Body of pancreas (tissue), 4 donors: Measurements from ENCODE around the gene KIF13A. TPM values are rescaled to one million over a fixed set of nuclear protein-coding genes. Genes with fewer than 3 reads are reported as not detected.

Source experiments
- ATAC-seq: fragments of 150-250 bp; one replicate; pipeline ENCODE4 v1.9.1; 2016
- DNase-seq, 4 donors: peaks; one replicate each; pipeline ENCODE4 v3.0.0-alpha.2; 2019
- H3K27ac ChIP-seq, 4 donors: fragments of 200-600 bp; sonication (generic); 1 replicate in 3 of 4; 2 replicates in 1 of 4; pipeline versions ENCODE4 v1.5.1 to v1.6.1; 2016 to 2019; ENCODE audit warnings: mild to moderate bottlenecking in 1 of 4, mixed read lengths in 1 of 4, moderate library complexity in 1 of 4
- H3K27me3 ChIP-seq, 2 donors: fragments of 200-600 bp; sonication (generic); one replicate each; pipeline ENCODE4 v1.6.0; 2016; ENCODE audit warnings: mild to moderate bottlenecking in 1 of 2
- H3K36me3 ChIP-seq, 2 donors: fragments of 200-600 bp; sonication (generic); replicated peaks in 1 of 2; 2 replicates each; pipeline ENCODE4 v1.5.1; 2016; ENCODE audit warnings: low read depth in 2 of 2; ENCODE audit not compliant: insufficient read depth in 1 of 2
- H3K4me1 ChIP-seq: fragments of 200-600 bp; sonication (generic); one replicate; pipeline ENCODE4 v1.6.0; 2016
- H3K4me3 ChIP-seq, 2 donors: fragments of 200-600 bp; sonication (generic); 1 replicate in 1 of 2; 2 replicates in 1 of 2; pipeline ENCODE4 v1.5.1; 2016 to 2019
- H3K9me3 ChIP-seq, 3 donors: fragments of 200-600 bp; sonication (generic); 1 replicate in 2 of 3; 2 replicates in 1 of 3; pipeline ENCODE4 v1.5.1; 2016
- POLR2A ChIP-seq, 3 donors: fragments of 450-650 bp; IDR thresholded peaks; one replicate each; pipeline ENCODE4 v1.6.1; 2016; ENCODE audit warnings: antibody characterized with exemption in 3 of 3, mild to moderate bottlenecking in 2 of 3
- WGBS, 2 donors: methylation state at CpG; one replicate each; pipeline ENCODE4 v1.1.5; 2017; 5-methylcytosine and 5-hydroxymethylcytosine counted together
- intact Hi-C: fragments of 100-400 bp; cut with DNase I; formaldehyde crosslinking; loops from one replicate; pipeline ENCODE4 v1.15.1; 2023
- total RNA-seq, 2 donors: library from RNA; depleted of rRNA; stranded (reverse); fragments of >200 nt; gene quantifications; one replicate each; pipeline ENCODE4 v1.1.0, GENCODE V29; 2016
- TF ChIP-seq, protein P1 (sequence below), 7 experiments: fragments of 450-650 bp in 4 of 7; fragments of 200-600 bp in 3 of 7; sonication (generic) in 3 of 7; IDR thresholded peaks; one replicate each; pipeline ENCODE4 v1.5.1; 2016 to 2019; ENCODE audit warnings: antibody characterized with exemption in 7 of 7

The KIF13A gene
- total RNA-seq, 2 donors from 2014 or later = 13.2 to 17.1 TPM

DNA sequence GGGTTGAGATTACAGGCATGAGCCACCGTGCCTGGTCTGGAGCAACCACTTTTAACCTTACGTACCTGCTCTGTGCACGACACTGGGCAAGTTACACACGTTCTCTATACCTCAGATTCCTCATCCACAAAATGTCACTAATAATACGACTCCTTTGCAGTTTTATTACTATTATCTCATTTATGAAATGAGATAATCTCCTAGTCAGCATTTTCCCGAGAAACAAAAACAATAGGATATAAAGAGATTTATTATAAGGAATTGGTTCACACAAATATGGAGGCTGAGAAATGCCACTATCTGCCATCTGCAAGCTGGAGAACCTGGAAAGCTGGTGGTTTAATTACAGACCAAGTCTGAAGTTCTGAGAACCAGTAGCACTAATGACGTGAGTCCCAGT, 12.0 kb upstream of the KIF13A start:
- Histone ChIP-seq H3K27ac (no peak overlapping the region), H3K27me3 (no peaks in the 10 kb centered on the region), H3K4me1 (no peaks in the 10 kb centered on the region), H3K4me3 (no peak overlapping the region), H3K9me3 (no peaks in the 10 kb centered on the region), H3K36me3 (no peaks in the 10 kb centered on the region)
- WGBS, 2 donors = 73 to 84% methylated on average over 7 of the region's 7 CpGs
- intact Hi-C loops = no loop called here
- ATAC-seq = no peak
- no peak for DNase-seq
- TF ChIP-seq, protein P1, sequence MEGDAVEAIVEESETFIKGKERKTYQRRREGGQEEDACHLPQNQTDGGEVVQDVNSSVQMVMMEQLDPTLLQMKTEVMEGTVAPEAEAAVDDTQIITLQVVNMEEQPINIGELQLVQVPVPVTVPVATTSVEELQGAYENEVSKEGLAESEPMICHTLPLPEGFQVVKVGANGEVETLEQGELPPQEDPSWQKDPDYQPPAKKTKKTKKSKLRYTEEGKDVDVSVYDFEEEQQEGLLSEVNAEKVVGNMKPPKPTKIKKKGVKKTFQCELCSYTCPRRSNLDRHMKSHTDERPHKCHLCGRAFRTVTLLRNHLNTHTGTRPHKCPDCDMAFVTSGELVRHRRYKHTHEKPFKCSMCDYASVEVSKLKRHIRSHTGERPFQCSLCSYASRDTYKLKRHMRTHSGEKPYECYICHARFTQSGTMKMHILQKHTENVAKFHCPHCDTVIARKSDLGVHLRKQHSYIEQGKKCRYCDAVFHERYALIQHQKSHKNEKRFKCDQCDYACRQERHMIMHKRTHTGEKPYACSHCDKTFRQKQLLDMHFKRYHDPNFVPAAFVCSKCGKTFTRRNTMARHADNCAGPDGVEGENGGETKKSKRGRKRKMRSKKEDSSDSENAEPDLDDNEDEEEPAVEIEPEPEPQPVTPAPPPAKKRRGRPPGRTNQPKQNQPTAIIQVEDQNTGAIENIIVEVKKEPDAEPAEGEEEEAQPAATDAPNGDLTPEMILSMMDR (IDR thresholded peaks at IDR 0.05) = no peak
- TF ChIP-seq POLR2A (IDR thresholded peaks at IDR 0.05) = no peak

DNA sequence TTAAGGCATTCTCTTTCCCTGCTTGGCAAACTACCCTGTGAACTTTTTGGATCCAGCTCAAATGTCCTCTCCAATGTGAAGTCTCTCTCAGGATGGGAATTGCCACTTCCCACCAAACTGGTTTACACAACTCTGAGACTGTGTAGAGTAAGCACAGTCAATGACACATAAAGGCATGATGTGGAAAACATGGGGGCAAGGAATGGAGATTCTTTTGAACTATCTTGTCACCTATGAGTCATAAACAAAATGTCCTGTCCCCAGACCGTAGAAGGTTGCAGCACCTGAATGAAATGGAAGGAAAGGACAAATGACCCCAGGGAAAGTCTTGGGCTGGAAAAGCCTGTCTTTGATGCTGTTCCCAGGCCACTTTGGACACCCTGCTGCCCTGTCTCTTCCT, 11.0 kb upstream of the KIF13A start:
- no peak for ATAC-seq
- H3K4me1 ChIP-seq = no peaks in the 10 kb centered on the region
- no peak overlapping the region for H3K27ac ChIP-seq
- TF ChIP-seq, protein P1 (IDR thresholded peaks at IDR 0.05) = no peak
- TF ChIP-seq POLR2A (IDR thresholded peaks at IDR 0.05) = no peak
- 57 to 67% methylated on average over 1 of the region's 1 CpG for WGBS, 2 donors
- H3K36me3 ChIP-seq = no peaks in the 10 kb centered on the region
- no peaks in the 10 kb centered on the region for H3K27me3 ChIP-seq
- intact Hi-C loops = no loop called here
- no peak for DNase-seq
- H3K9me3 ChIP-seq = no peaks in the 10 kb centered on the region
- H3K4me3 ChIP-seq = no peak overlapping the region

DNA sequence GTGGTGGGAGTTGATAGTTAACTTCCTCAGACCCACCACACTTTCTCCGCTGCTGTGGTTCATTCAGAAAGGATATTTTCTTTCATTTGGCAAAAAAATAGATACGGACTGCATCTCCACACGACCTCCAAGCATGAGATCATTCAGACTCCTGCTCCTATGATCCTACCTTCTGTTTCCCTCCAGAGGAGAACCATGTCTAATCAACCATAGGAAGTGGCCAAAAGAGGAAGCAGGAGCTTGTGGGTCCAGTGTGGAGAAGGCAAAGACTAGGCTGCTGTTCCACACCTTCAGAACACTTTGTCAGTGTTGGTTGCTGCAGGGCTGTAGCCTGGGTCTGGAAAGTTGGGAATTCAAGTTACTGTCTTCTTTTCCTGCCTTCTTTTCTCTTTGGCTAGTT, 10.6 kb upstream of the KIF13A start:
- H3K27me3 ChIP-seq = no peaks in the 10 kb centered on the region
- no peaks in the 10 kb centered on the region for H3K4me1 ChIP-seq
- no peak overlapping the region for H3K27ac ChIP-seq
- H3K9me3 ChIP-seq = no peaks in the 10 kb centered on the region
- no peak for DNase-seq
- H3K36me3 ChIP-seq = no peaks in the 10 kb centered on the region
- intact Hi-C loops = no loop called here
- no peak for TF ChIP-seq POLR2A (IDR thresholded peaks at IDR 0.05)
- TF ChIP-seq, protein P1 (IDR thresholded peaks at IDR 0.05) = no peak
- H3K4me3 ChIP-seq = no peak overlapping the region
- ATAC-seq = no peak
- 73 to 88% methylated on average over 3 of the region's 3 CpGs for WGBS, 2 donors

DNA sequence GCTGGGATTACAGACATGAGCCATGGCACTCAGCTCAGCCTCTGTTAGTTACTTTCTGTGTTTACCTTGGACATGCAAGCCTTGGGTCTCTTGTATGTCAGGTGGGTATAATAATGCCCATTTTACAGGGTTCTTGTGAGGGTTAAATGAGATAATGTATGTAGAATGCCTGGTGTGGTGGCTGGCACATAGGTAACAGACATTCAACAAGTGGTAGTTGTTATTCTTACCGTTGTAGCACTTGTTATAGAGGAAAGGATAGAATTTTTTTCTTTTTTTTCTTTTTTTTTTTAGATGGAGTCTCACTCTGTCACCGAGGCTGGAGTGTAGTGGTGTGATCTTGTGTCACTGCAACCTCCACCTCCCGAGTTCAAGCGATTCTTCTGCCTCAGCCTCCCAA, 8.0 kb upstream of the KIF13A start:
- H3K27me3 ChIP-seq = no peaks in the 10 kb centered on the region
- ATAC-seq = no peak
- no peak for TF ChIP-seq POLR2A (IDR thresholded peaks at IDR 0.05)
- TF ChIP-seq, protein P1 (IDR thresholded peaks at IDR 0.05) = no peak
- no peak overlapping the region for H3K4me3 ChIP-seq
- H3K9me3 ChIP-seq = no peaks in the 10 kb centered on the region
- H3K4me1 ChIP-seq = no peaks in the 10 kb centered on the region
- no peaks in the 10 kb centered on the region for H3K36me3 ChIP-seq
- H3K27ac ChIP-seq = no peak overlapping the region
- 93% methylated on average over 4 of the region's 4 CpGs for WGBS, 2 donors
- no peak for DNase-seq
- intact Hi-C loops = no loop called here

DNA sequence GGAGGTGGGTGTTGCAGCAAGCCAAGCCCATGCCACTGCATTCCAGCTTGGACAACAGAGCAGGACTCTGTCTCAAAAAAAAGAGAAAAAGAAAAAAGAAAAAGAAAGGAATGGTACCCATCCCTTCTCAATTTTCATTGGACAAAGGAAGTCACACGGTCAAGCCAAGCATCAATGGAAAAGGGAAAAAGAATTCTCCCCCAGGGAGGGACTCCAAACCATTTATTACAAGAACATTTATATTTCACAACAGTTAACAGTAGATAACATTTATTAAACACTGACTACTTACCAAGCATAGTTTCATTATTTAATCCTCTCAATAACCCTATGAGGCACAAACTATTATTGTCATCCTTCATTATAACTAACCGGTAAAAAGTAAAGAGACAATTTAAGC, 6.6 kb upstream of the KIF13A start:
- DNase-seq (no peak), ATAC-seq (peak; percentile 53)
- Histone ChIP-seq H3K4me3 (no peak overlapping the region), H3K36me3 (no peaks in the 10 kb centered on the region), H3K9me3 (no peaks in the 10 kb centered on the region), H3K27ac (no peak overlapping the region), H3K4me1 (peaks cover 2% of the 10 kb centered on the region), H3K27me3 (no peaks in the 10 kb centered on the region)
- TF ChIP-seq, protein P1 (IDR thresholded peaks at IDR 0.05) = no peak
- no peak for TF ChIP-seq POLR2A (IDR thresholded peaks at IDR 0.05)
- intact Hi-C loops = no loop called here
- 40 to 54% methylated on average over 2 of the region's 2 CpGs for WGBS, 2 donors
